GM21515 (cell line): ENCODE measurements around the gene QRICH1.

ENCODE experiments used
- ATAC-seq: cut with Tn5 transposase; IDR thresholded peaks from one replicate; pipeline ENCODE4 v1.9.1; 2021; ENCODE audit not compliant: unreplicated experiment

Gene QRICH1

DNA sequence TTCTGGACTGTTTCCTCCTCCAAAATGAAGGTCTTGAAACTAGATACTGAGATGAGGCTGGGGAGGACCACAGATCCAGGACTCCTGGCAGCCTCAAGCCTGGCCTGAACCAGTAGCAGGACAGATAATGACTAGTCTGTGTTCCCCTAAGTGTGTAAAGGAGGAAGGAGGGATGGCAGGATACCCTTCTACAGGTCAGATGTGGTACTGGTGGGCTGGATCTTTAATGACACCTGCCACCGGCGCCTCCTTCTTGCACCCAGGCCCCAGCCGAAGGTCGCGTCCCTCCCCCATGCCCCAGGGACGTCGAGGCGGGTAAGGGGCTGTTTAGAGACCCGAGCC lies 26.2 kb upstream of the QRICH1 start:
- no peak for ATAC-seq

DNA sequence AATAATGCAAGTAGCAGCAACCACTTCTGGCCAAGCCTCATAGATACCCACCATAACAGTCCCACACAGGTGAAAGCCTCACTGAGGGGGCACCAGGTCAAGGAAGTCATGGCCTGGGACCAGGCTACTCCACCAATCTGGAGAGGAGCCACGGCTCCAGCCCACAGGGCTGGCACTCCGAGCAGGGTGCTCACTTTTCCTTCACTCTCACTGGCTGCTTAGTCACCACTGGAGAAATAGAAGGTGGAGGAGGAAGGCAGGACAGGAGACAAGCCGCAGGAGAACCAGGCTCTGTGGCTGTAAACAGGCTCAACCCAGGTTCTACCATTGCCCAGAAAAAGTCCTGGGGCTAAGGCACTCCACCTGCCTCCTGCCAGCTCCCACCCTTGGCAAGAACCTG lies 25.6 kb upstream of the QRICH1 start:
- no peak for ATAC-seq

DNA sequence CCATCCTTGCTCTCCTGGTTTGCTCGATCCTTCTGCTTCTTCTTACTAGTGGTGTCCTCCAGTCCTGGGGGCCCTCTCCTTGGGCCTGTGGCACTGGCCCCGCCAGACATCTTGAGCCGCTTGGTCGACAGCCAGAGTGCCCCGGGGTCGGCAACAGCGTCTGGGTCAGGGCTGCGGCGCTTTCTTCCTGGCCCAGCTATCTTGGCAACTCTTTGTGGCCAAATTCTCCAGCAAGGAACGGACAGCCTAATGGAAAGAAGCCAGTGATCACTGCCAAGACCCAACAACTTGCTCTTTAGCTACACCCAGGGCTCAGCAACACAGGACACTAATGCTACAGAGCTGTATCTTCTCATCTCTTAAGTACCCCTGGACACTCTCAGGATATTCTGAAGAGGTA lies 25.2 kb upstream of the QRICH1 start:
- ATAC-seq: no peak

DNA sequence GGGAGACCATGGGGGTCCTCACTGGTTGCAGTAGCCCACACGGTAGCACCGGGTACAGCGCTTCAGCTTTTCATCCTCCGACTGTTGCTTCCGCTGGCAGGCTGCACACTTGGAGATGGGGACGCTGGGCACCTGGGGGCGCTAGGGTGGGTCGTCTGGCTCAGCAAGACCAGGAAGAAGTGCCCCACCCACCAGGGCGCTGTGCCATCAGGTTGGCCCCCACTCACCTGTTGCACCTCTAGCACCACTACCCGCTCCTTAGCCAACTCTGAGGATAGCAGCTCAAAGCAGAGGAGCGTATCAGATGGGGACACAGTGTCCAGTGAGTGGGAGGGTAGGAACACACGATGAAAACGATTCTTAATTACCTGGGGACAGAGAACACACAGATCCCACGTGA lies 18.4 kb upstream of the QRICH1 start:
- no peak for ATAC-seq

DNA sequence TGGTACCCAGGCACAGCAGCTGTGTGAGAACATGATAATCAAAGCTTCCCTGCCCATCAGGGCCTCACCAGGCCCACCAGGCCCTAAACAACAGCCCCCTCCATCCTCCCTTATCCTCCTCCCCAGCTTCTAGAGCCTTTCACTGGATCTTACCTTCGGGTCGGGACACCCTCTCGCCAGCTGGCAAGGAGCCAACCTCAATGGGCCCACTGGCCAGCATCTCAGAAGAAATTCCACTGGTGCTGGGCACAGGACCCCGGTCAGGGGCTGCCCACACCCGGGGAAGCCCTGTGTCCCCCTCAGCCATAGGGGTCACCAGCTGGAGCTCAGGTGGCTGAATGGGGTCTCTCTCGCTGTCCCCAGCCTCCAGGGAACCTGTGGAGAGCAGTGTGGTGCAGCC lies 17.5 kb upstream of the QRICH1 start:
- no peak for ATAC-seq

DNA sequence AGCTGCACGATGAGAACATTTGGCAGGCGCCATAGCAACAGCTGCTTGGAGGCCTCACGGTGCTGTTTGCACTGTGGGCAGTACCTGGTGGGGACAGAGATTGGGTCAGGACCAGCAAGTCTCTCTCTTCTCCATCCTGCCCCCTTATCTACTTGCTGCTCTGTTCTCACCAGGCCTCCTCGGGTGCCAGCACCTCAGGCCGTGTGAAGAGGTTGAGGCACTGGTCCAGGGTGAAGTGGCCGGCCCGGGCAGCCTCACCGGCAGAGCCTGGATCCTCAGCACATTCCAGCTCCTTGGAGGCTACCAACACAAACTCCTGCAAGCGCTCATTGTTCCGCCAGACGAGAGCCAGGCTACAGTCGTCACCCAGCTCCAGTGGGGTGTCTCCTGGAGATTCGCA lies 16.9 kb upstream of the QRICH1 start:
- ATAC-seq: no peak

DNA sequence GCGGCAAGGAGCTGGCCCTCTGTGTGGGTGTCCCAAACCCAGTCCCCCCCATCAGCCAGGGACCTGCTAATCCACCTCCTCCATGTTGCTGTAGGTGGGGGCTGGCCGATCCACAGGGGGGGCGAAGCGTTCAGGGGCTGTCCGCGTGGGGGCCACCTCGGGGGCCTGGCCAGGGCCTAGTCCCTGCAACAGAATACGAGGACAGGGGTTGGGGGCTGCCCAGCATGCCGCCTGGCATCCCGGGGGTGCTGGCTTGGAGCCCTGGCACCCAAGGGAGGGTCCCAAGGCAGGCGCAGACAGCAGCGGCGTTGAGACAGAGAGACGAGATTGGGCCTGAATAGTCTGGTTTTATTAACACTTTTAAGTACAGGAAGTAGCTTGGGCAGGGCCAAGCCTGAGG lies 14.5 kb upstream of the QRICH1 start:
- no peak for ATAC-seq

DNA sequence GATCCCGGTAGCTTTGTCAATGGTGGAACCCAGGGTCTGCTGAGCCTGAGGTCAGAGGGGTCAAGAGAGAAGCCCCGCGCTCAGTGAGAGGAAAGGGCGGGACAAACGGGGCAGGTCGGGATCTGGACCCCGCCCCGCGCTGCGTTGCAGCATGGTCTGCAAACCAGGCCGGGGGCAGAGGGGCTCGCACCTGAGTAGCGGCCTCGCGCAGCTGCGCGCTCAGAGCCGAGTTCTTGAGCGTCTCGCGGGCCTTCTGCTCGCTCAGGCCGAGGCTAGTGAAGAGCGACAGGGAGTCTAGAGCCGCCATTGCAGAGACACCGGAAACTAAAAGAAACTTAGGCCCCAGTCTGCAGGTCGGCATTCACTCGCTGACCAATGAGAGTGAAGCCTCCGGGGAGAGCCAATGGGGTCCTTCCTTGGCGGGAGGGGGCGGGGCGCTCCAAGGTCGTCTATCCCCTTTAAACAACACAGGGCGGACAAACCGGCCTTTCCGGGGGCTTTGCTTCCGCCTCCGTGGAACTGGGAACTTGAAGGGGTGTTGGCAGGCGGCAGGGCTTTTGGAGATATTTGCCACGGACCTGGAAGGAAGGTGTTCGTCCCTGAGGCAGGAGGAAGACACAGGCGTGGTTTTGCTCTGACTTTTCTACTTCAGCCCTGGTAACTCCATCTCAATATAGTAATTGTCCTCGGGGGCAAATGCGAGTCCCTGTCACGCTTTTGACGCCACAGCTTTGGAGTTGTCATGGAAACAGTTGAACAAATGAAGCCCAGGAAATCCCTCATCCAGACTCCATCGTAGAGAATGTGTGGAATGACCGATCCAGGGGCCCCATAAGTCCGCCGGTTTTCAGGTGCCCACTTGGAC lies 10.8 kb upstream of the QRICH1 start, which contains the start of gene QARS1:
TSS of gene QARS1 (minus strand) at position 331 of the 865 bp plus-strand sequence. CDS start at position 307, 24 bp downstream.
- ATAC-seq: peak; percentile 86

DNA sequence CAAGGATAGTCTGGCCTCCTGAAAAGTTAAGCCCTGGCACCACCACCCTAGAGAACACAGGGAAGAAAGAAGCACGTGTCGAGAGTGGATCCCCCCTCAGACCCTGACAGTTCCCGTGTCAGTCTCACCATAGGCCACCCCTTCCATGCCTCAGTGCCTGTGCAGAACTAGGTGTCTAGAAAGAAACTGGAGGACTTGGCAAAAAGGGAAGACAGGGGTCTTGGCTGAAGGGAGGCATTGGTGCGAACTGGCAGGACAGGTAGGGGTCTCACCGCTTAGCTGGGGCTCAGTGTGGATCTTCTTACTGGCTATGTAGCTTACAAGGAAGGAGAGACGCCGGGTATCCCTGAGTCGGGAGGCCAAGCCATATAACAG lies 10.2 kb upstream of the QRICH1 start:
- no peak for ATAC-seq

DNA sequence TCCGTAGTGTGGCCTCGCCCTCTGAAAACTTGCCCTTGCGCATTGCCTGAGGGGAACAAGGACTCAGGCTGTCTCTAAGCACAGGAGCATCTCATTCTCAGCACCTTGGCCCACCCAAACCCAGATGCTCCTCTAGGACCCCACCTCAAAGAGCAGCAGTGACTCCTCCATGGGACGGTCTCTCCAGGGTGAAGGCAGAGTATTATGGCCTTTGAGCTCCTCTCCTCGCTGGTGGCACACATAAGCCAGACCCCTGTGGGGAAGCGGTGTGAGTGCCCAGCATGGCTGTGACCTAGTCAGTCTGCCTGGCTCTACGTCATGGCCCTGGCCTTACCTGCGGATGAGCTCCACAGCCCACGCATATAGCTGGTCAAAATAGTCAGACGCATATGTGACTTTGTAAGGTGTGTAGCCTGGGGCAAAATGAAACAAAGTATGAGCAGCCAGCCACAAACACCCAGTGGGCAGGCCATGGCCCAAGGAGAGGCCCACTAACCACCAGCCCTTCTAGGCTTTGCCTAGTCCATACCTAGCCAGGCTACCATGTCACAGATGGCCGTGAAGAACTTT lies 6.3 kb upstream of the QRICH1 start:
- no peak for ATAC-seq

DNA sequence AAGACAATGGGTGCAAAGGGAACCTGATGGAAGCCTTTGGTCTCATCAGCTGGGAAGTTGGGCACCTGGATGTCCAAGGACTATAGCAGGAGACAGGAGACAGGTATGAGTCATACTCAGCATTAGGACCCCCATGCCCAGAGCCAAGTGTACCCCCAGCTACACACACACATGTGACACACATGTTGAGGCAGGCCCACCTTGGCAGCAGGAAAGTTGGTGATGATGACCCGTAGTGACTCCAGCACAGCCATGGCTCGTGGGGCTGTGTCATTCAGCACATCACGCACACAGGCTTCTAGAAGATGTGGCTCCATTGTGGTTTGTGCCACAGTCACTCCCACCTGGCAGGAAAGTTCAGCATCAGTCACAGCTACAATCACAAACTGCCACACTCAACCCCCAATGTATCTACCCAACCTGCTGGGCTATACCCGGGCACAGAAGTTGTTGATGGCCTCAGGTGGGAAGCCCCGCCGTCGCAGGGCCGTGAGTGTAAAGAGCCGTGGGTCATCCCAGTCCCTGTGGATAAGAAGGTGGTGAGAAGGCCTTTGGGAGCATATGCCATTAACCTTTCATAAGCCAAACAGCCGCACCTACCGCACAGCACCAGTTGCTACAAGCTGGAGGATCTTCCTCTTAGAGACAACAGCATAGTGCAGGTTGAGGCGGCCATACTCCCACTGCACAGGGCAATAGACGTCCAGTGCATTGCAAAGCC lies 5.2 kb upstream of the QRICH1 start:
- ATAC-seq: no peak

DNA sequence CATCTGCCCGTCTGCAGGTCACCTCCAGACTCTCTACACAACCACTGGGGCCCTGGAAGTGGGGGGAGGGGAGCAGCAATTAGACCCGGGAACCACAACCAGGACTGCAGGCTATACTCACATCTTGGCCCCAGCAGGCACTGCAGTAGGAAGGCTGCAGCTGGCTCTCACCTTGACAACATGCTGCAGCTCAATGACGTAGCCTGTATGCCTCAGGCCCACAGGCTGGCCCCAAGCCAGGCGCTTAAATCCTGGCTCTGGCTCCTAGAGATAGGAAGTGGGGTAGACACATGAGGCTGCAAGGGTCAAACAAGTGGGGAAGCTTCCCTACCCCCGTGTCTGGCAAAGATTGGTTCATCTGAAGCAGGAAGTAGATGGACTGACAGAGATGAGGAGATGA lies 4.6 kb upstream of the QRICH1 start:
- ATAC-seq: no peak

DNA sequence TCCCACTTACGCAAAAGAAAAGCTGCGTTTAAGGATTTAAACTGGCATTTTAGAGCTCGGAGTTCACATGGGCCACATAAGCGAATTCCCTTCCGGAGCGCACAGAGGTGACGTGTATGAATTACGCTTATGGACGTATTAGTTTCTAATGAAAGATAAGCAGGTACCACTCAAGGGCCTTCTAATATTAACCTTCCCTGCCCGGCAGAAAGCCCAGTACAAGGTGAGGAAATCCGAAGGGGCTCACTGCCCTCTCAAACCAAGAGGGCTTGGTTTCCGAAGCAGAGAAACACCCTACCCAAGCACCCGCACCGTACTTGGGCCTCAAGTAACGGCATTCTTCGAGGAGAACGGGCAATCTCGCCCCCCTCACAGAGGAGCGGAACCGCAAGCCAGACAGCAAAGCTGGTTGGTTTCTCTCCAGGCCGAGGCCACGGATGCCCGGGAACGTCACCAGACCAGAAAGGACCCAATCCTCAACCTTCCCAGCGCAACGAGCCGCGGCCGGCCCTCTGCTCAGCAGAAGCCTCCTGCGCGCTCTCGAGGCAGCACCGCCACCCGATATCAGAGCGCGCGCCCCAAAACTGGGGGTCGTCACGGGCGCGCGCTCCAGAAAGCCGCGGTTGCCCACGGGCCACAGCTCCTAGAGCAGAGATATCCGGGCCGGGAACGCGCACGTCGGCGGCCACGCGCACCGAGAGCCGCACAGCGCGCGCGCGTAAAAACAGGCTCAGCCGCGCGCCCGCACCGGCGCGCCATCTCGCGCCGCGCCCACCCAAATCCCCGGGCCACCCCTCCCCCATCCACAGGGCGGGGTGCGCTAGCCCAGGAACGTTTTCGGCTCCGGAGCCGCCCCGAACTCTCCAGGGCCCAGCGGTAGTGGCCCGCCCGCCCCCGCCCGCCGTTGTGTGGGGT lies 676 bp downstream of the QRICH1 start:
- peak; percentile 39 for ATAC-seq

DNA sequence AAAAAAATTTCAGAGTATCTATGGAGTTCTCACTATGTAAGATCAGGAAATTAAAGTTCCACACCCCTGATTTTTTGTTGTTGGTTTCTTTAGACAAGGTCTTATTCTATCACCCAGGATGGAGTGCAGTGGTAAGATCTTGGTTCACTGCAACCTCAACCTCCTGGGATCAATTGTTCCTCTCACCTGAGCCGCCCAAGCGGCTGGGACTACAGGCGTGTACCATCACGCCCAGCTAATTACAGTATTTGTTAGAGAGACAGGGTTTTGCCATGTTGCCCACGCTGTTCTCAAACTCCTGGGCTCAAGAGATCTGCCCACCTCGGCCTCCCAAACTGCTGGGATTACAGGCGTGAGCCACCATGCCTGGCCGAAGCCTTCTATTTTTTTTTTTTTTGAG lies 12.4 kb downstream of the QRICH1 start:
- ATAC-seq: no peak

DNA sequence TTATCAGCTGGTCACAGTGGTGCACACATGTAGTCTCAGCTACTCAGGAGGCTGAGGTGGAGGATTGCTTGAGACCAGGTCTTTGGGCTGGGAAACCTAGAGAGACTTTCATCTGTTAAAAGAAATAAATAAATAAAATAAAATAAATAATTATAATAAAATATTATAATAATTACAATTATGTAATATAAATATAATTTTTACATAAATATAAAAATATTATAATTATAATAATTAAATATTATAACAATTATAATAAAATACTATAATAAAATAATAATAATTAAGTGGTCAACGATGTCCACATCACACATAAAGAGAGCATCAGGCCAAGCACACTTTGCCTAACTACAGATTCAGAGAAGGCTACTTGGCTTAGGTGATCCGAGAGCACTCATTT lies 14.6 kb downstream of the QRICH1 start:
- ATAC-seq: no peak

DNA sequence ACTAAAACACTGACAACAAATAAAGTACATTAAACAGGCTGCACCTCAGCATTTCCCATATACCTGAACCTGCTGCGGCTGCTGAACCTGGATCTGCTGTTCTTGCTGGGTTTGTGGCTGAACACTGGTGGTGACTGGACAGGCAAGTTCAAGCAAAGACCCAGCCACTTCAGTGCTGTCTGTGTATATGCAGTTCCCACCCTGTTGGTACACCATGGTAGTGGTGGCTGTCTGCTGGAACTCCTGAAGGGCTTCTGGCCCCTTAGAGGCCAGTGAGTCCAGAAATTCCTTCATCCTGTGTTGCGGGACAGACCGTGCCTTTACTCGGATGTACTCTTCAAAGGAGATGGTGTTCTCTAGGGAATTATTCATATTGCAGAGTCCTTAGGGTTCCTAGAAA lies 17.2 kb downstream of the QRICH1 start:
- ATAC-seq: no peak

DNA sequence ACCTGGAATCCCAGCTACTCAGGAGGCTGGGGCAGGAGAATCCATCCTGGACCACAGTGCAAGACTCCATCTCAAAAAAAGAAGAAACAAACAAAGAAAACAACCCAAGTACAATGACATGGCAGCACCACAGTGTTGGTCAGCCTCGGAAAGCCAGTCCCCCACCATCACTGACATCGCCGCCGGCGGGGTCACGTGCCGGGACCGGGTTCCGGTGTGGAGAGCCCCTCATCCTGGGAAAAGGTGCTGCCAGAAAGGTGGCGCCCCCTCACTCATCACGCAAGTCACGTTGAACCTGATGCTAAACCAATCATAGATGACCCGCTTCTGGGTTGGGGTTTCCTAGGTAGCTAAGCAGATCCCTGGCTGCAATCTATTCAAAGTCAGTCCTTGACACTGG lies 17.8 kb downstream of the QRICH1 start:
- no peak for ATAC-seq

DNA sequence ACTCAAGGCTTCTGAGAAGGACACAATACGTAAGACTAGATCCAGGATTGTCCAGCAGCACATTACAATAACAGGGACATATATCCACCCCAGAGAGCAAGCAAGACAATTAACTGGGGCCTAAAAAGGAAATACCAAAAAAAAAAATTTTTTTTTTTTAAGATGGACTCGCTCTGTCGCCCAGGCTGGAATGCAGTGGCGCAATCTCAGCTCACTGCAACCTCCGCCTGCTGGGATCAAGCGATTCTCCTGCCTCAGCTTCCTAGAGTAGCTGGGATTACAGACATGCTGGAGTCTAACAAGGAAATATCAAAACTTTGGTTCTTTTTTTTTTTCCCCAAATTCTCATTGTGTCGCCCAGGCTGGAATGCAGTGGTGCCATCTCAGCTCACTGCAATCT lies 35.9 kb downstream of the QRICH1 start:
- no peak for ATAC-seq

DNA sequence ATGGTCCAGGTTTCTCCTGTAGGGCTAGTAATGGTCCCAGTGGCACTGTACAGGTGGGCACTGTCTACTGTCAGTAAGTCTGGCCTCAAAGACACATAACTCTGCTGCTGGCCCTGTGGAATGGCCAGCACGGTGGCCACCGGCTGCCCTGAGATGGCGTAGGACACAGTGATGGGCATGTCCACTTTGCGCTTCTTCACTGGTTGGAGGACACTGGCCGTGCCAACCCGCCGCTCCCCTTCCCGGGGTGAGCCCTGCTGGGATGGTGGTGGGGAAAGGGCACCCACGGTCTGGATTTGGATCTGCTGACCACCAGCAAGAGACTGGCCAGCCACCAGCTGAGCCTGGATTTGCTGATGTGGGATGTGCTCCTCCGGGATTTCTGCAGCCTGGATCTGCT lies 36.6 kb downstream of the QRICH1 start:
- no peak for ATAC-seq

DNA sequence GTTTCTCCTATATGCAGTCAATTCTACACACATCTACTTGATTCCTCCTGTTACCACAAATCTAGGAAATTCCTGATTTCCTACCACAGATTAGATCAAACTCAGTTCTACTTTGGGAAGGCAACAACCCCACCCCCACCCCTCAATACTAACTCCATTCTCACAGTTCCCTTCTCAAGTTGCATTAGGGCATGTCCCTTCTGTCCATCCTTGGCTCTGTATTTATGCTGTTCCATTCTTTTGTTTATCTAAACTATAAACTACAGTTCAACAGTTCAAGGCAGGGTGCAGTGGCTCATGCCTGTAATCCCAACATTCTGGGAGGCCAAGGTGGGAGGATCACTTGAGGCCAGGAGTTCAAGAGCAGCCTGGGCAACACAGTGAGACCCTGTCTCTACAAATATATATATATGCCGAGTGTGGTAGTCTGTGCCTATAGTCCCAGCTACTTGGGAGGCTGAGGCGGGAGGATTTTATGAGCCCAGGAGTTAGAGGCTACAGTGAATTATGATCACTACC lies 39.5 kb downstream of the QRICH1 start:
- ATAC-seq: no peak

DNA sequence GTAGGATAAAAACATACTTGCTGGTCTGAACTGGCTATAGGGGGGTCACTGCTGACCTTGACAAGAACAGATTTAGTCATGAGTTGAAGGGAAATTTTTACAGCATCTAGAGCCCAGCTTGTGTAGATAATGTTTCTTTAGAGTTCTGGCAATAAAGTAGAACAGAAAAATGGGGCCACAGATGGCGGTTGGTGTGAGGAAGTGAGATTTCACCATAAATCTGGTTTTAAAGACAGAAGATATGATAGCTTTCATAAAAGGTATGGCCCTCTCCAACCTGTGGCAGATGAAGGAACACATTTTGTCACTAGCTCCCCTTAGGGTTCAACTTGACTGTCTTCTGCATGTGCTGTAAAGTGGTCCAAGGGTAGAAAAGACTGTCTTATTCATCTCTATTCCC lies 40.3 kb downstream of the QRICH1 start:
- no peak for ATAC-seq
